GM12865 (cell line): ENCODE results near the gene AIG1.

Experiments
- DNase-seq: peaks from one replicate; pipeline ENCODE4 v3.0.0; 2010; ENCODE audit warnings: low read depth
- H3K4me3 ChIP-seq: 2 replicates; pipeline ENCODE4 v1.5.1; 2011; ENCODE audit warnings: mild to moderate bottlenecking, low read depth, low read length, control low read depth
- CTCF ChIP-seq: IDR thresholded peaks from 2 replicates; pipeline ENCODE4 v1.5.1; 2011; ENCODE audit warnings: low read length, control low read depth, low read depth, inconsistent platforms; ENCODE audit not compliant: insufficient read depth; ENCODE audit errors: missing control alignments

AIG1 gene

GRCh38 chr6:143112837-143113236, 52.1 kb downstream of the AIG1 start:
- no peak overlapping the region for H3K4me3 ChIP-seq
- no peak for DNase-seq
- no peak for TF ChIP-seq CTCF

- no peak for DNase-seq
- no peak overlapping the region for H3K4me3 ChIP-seq
- TF ChIP-seq CTCF: no peak
Measured at GRCh38 chr6:143115728-143116127, 55.0 kb downstream of the AIG1 start.

GRCh38 chr6:143117108-143117507, 56.4 kb downstream of the AIG1 start:
- no peak for TF ChIP-seq CTCF
- no peak overlapping the region for H3K4me3 ChIP-seq
- no peak for DNase-seq

GRCh38 chr6:143119260-143119659, 58.6 kb downstream of the AIG1 start:
- TF ChIP-seq CTCF: no peak
- H3K4me3 ChIP-seq: no peak overlapping the region
- no peak for DNase-seq

GRCh38 chr6:143123081-143123480, 62.4 kb downstream of the AIG1 start:
- no peak overlapping the region for H3K4me3 ChIP-seq
- no peak for DNase-seq
- no peak for TF ChIP-seq CTCF

GRCh38 chr6:143123941-143124340, 63.3 kb downstream of the AIG1 start:
- no peak for TF ChIP-seq CTCF
- no peak for DNase-seq
- no peak overlapping the region for H3K4me3 ChIP-seq

- TF ChIP-seq CTCF: no peak
- no peak for DNase-seq
- no peak overlapping the region for H3K4me3 ChIP-seq
Measured at GRCh38 chr6:143125455-143125854, 64.8 kb downstream of the AIG1 start.
